GM19238 (cell line): Measurements from ENCODE around the gene DCPS.
"Not testable (repeated sequence)": the region's sequence is repeated elsewhere in the genome, so short reads cannot be mapped to it uniquely, and the experiment has no call there.

Source experiments
- DNase-seq: peaks from one replicate; pipeline ENCODE4 v3.0.0; 2011; ENCODE audit warnings: low spot score; ENCODE audit not compliant: insufficient read length

The DCPS gene

GRCh38 chr11:126303623-126304456, at the start of gene DCPS:
TSS of gene DCPS (plus strand) at chr11:126304060. CDS start at chr11:126304081, 21 bp downstream.
- DNase-seq: peak; percentile 90

GRCh38 chr11:126254819-126255218, 49.0 kb upstream of the DCPS start:
- no peak for DNase-seq

GRCh38 chr11:126255507-126255906, 48.4 kb upstream of the DCPS start:
- DNase-seq: not testable (repeated sequence)

GRCh38 chr11:126256216-126256615, 47.6 kb upstream of the DCPS start:
- no peak for DNase-seq

GRCh38 chr11:126257144-126257543, 46.7 kb upstream of the DCPS start:
- DNase-seq: no peak

- DNase-seq: no peak
Observed at GRCh38 chr11:126257764-126258163, 46.1 kb upstream of the DCPS start.

- DNase-seq: no peak
Observed at GRCh38 chr11:126262216-126262615, 41.6 kb upstream of the DCPS start.

- DNase-seq: no peak
Observed at GRCh38 chr11:126263489-126263888, 40.4 kb upstream of the DCPS start.

GRCh38 chr11:126265811-126266210, 38.0 kb upstream of the DCPS start:
- DNase-seq: no peak

GRCh38 chr11:126267650-126268049, 36.2 kb upstream of the DCPS start:
- no peak for DNase-seq

- no peak for DNase-seq
Observed at GRCh38 chr11:126268361-126268707, 35.5 kb upstream of the DCPS start.

- DNase-seq: peak; percentile 100
Observed at GRCh38 chr11:126268708-126269579, 34.9 kb upstream of the DCPS start, which contains the start of the genes FOXRED1 and SRPRA. TSS of gene FOXRED1 (plus strand) at chr11:126269154. CDS start at chr11:126269207, 53 bp downstream. TSS of gene SRPRA (minus strand) at chr11:126268895. CDS start at chr11:126268804, 91 bp downstream.

- no peak for DNase-seq
Observed at GRCh38 chr11:126277322-126277721, 26.5 kb upstream of the DCPS start.

- DNase-seq: no peak
Observed at GRCh38 chr11:126277780-126278179, 26.1 kb upstream of the DCPS start.

GRCh38 chr11:126279191-126279590, 24.7 kb upstream of the DCPS start:
- no peak for DNase-seq

- no peak for DNase-seq
Observed at GRCh38 chr11:126280595-126280994, 23.3 kb upstream of the DCPS start.

- DNase-seq: no peak
Observed at GRCh38 chr11:126281245-126281644, 22.6 kb upstream of the DCPS start.

GRCh38 chr11:126281666-126282175, 22.1 kb upstream of the DCPS start:
- DNase-seq: no peak

GRCh38 chr11:126282361-126282735, 21.5 kb upstream of the DCPS start:
- peak; percentile 41 for DNase-seq

GRCh38 chr11:126282736-126283591, 20.9 kb upstream of the DCPS start, which contains the start of gene TIRAP:
TSS of gene TIRAP (plus strand) at chr11:126283093. CDS start at chr11:126290895, 7,802 bp downstream.
- peak; percentile 69 for DNase-seq

- DNase-seq: peak; percentile 35
Observed at GRCh38 chr11:126284829-126285228, 19.0 kb upstream of the DCPS start.
